Ovary (tissue), 3 donors: ENCODE data around the gene ARHGEF18.

Experiments
- EP300 ChIP-seq: sonication (generic); formaldehyde crosslinking; IDR thresholded peaks from one replicate; pipeline ENCODE4 v1.6.1; 2017; ENCODE audit warnings: antibody characterized with exemption
- TF ChIP-seq, protein P1 (sequence below), 3 donors: fragments of 450-650 bp in 2 of 3; fragments of 200-600 bp in 1 of 3; IDR thresholded peaks; one replicate each; pipeline versions ENCODE4 v1.5.1 to v1.8.0; 2016 to 2022; ENCODE audit warnings: antibody characterized with exemption in 3 of 3, mild to moderate bottlenecking in 1 of 3
- donor health status: DM: no; HTN: no; CAD: no.

DNA sequence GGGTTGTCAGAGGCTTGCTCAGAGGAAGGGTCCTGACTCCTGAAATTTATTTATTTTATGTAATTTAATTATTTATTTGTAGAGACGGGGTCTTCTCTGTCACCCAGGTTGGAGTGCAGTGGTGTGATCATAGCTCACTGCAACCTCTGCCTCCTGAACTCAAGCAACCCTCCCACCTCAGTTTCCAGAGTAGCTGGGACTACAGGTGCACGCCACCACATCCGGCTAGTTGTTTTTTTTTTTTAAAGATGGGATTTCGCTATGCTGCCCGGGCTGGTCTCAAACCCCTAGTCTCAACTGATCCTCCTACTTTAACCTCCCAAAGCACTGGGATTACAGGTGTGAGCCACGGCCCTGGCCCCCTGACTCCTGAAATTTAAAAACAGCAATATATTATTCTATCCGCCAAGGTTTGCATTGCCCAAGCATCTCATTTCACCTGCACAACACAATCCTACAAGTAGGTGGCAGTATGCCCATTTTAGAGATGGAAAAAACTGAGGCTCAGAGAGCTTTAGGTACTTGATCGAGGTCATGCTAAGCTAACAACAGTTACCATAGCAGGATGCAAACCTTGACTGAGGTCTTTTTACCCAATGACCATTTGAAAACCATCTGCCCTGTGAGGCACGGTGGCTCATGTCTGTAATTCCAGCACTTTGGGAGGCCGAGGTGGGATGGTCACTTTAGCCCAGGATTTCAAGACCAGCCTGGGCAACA lies 18.1 kb downstream of the ARHGEF18 start:
- TF ChIP-seq, protein P1, sequence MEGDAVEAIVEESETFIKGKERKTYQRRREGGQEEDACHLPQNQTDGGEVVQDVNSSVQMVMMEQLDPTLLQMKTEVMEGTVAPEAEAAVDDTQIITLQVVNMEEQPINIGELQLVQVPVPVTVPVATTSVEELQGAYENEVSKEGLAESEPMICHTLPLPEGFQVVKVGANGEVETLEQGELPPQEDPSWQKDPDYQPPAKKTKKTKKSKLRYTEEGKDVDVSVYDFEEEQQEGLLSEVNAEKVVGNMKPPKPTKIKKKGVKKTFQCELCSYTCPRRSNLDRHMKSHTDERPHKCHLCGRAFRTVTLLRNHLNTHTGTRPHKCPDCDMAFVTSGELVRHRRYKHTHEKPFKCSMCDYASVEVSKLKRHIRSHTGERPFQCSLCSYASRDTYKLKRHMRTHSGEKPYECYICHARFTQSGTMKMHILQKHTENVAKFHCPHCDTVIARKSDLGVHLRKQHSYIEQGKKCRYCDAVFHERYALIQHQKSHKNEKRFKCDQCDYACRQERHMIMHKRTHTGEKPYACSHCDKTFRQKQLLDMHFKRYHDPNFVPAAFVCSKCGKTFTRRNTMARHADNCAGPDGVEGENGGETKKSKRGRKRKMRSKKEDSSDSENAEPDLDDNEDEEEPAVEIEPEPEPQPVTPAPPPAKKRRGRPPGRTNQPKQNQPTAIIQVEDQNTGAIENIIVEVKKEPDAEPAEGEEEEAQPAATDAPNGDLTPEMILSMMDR (IDR thresholded peaks at IDR 0.05), result no peak
- TF ChIP-seq EP300, result no peak
